GM21381 (cell line): ENCODE results near the gene SLC17A5.
"Not testable (repeated sequence)": the region's sequence is repeated elsewhere in the genome, so short reads cannot be mapped to it uniquely, and the experiment has no call there.

ENCODE experiments used
- ATAC-seq: cut with Tn5 transposase; IDR thresholded peaks from one replicate; pipeline ENCODE4 v1.9.1; 2021; ENCODE audit warnings: mild to moderate bottlenecking, moderate library complexity; ENCODE audit not compliant: unreplicated experiment

Gene SLC17A5, protein sequence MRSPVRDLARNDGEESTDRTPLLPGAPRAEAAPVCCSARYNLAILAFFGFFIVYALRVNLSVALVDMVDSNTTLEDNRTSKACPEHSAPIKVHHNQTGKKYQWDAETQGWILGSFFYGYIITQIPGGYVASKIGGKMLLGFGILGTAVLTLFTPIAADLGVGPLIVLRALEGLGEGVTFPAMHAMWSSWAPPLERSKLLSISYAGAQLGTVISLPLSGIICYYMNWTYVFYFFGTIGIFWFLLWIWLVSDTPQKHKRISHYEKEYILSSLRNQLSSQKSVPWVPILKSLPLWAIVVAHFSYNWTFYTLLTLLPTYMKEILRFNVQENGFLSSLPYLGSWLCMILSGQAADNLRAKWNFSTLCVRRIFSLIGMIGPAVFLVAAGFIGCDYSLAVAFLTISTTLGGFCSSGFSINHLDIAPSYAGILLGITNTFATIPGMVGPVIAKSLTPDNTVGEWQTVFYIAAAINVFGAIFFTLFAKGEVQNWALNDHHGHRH

GRCh38 chr6:73653571-73654424 lies at the start of gene SLC17A5:
TSS of gene SLC17A5 (minus strand) at chr6:73653992. CDS start at chr6:73653886, 106 bp downstream.
- peak; percentile 83 for ATAC-seq

DNA sequence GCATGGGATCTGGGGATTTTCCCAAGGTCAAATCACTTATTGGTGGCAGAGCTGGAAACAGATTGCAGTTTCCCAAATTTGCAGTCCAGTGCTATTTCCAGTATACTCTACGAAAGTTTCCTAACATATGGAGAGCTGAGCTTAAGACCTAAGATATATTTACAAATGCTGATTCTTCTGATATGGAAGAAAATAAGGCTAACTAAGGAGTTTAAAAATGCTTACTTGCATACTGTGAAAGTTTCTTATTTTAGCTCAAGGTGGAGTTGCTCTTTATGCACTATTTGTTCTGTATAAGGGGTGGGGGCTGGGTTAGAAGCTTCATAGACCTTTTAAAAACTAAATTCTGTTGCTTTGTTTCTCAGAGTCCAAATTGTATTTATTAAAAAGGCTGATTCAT lies 49.7 kb upstream of the SLC17A5 start:
- no peak for ATAC-seq

DNA sequence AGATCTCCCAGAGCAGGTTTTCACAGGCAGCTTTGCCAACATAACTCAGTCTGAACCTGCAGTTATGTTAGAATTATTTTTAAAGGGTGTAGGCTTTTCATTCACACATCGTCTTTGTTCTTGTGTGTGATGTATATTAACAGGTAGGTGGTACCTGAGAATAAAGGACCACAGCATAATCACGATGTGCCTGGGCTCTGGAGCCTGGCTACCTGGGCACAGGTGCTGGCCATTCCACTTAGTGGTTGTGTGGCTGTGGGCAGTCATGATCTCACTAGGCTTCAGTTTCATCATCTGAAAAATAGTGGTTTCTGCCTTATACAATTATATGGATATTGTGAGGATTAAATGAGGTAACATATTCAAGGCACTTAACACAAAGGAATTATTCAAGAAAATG lies 48.7 kb upstream of the SLC17A5 start:
- ATAC-seq = no peak

- no peak for ATAC-seq
Observed at GRCh38 chr6:73699676-73700459, 46.1 kb upstream of the SLC17A5 start.

DNA sequence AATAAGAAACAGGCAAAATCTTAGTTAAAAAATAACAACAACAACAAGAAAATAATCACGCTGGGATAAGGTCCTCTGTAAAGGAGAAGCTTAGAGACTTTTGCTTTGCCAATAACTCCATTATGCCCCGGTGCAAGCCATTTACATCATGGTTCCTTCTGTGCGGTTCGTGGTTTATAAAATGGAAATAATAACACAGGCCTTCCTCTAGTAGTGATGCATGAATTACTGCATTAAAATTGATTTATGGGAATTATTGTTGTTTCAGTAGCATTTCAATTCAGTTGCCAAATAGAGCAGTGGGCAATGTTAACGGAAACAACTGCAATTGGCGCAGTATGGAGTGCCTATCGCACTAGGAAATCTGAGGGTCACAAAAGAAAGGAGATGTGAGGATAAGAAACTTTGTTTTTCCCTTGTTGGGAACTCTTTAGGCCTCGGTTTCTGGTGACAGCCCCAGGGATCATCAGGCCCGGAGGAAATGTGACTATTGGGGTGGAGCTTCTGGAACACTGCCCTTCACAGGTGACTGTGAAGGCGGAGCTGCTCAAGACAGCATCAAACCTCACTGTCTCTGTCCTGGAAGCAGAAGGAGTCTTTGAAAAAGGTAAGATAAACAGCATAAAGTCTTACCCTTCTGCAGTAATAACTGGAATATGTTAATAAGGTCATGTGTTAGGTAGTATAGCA lies 43.3 kb upstream of the SLC17A5 start:
- no peak for ATAC-seq

- ATAC-seq = peak; percentile 58
Observed at GRCh38 chr6:73695619-73696421, 42.0 kb upstream of the SLC17A5 start, which contains the start of gene CD109. TSS of gene CD109 (plus strand) at chr6:73696203. CDS start at chr6:73696216, 13 bp downstream.

DNA sequence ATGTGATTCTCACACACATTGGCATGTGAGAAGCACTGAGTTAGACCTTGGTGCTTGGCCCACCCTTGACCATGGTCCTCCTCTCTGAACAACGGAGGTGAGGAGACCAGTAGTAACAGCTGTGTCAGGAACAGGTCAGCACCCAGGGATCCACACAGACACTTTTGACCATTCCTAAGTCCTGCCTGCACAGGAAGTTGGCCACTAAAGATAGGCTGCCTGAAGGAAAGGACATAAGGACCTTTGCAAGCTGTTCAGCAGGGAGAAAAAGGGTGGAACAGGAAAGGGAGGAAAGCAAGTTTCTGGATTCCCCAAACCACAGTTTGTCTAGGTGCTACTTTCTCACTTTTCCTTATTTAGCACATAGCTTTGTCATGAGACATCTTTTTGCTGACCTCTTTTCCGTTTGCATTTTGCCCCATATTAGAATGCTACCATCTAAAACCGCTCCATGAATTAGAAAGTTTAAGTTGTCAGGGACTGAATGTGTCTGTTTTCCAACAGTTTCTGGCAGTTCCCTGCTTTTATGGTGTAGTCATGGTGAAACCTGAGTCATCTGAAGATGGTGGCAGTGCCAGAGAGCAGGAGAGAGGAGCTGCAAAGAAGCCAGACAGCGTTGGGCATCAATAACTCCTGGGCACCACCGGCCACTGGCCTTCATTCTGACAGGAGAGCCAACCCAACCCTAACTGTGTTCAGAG lies 41.1 kb upstream of the SLC17A5 start:
- ATAC-seq = no peak

- ATAC-seq = no peak
Observed at GRCh38 chr6:73691512-73691911, 37.7 kb upstream of the SLC17A5 start.

DNA sequence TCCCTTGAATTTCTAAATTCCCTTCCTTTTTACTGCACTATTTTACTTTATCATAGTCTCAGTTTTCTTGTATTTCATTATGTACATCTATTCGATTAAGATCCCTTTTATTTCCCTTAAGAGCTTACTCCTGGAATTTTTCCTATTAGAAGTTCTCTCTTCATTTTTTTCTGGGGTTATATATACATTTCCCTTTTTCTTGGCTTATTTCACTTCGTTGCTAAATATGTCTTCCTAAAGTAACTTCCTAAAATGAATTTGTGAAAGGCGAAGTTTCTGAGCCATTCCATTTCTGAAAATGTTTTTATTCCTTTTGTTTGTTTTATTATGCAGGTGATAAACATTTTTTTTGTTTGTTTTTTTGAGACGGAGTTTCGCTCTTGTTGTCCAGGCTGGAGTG lies 36.3 kb upstream of the SLC17A5 start:
- ATAC-seq = no peak

- ATAC-seq = no peak
Observed at GRCh38 chr6:73688351-73688750, 34.6 kb upstream of the SLC17A5 start.

- not testable (repeated sequence) for ATAC-seq
Observed at GRCh38 chr6:73683574-73683973, 29.8 kb upstream of the SLC17A5 start.

GRCh38 chr6:73680289-73680918 lies 26.6 kb upstream of the SLC17A5 start:
- ATAC-seq = no peak

DNA sequence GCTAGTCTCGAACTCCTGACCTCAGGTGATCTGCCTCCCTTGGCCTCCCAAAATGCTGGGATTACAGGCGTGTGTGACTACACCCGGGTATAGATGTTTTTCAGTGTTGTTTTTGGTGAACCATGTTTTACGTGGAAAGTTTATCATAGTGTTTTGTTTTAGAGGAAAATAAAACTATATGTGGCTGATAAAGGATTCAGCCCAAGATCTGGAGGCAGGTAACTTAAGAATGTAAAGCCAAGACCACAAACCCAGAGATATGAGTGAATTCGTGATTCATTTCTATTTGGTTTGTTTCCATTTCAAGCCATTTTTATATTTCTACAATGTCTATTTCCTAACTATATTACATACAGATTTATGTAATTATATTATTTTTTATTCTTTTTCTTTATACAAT lies 26.1 kb upstream of the SLC17A5 start:
- ATAC-seq = not testable (repeated sequence)

- ATAC-seq = no peak
Observed at GRCh38 chr6:73679009-73679408, 25.2 kb upstream of the SLC17A5 start.

DNA sequence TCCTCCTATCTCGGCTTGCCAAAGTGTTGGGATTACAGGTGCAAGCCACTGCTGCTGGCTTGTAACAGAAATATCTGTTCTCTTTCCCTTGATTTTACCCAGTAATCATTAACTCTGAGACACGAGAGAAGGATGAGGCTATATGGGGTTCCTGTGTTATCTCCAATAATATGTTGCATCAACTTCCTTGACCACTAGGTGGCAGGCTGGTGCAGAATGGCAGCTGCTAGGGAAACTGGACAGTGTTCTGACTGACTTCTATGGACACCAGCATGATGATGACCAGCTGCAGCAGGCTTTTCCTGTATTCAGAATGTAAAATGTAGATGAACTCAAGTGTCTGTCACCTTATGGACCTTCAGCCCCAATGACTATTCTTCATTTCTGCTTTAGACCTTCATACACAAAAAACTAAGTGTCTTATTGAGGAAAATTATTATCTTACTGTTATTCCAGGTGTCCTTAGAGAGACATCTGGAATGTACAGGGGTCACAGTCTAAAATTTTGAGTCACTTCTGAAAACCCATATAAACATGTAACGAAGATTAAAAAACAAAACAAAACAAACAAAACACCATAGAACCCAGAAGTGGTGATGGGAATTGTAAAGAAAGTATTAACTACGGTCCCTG lies 21.8 kb upstream of the SLC17A5 start:
- ATAC-seq = peak; percentile 95

DNA sequence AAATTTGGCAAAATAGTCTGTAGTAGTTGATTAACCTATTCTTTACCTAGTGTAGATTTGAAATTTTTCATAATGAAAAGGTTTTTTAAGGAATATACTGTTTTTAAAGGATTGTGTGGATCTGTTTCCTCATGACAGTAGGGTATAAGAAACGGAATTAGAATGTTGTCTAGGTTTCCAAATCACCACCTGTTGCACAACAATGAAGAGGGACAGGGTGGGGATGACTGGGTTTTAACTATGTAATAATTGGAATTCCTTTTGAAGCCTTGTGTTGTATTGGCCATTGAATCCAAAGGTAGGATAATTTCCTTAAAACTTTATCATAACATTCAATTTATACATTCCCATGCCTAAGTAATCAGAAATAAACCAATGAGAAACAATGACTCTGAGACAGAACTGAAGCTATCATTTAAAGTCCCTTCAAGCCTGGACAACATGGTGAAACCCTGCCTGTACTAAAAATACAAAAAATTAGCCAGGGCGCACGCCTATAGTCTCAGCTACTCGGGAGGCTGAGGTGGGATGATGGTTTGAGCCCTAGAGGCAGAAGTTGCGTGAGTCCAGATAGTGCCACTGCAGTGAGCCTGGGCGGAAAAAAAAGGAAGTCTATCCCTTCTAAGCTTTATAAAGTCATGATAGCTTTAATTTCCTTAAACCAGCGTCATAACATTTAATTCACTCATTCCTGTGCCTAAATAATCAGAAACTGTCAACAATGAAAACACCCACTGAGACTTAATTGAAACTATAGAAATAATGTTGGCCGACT lies 18.3 kb upstream of the SLC17A5 start:
- ATAC-seq = no peak

GRCh38 chr6:73669005-73669404 lies 15.2 kb upstream of the SLC17A5 start:
- ATAC-seq = no peak
